Astrocyte (in vitro differentiated cells and primary cell): Measurements from ENCODE around the gene UCP2. TPM values are rescaled to one million over a fixed set of nuclear protein-coding genes. Genes with fewer than 3 reads are reported as not detected.

ENCODE experiments used
- DNase-seq: peaks from one replicate; pipeline ENCODE4 v3.0.0-alpha.2; 2010; ENCODE audit warnings: low read depth
- FAIRE-seq: peaks from 2 replicates; lab custom pipeline; 2011; peaks lifted over from hg19 to GRCh38; lab: Jason Lieb, UNC
- H2AFZ ChIP-seq: 2 replicates; pipeline ENCODE4 v1.6.0; 2012; ENCODE audit warnings: low read depth, low read length, inconsistent platforms
- H3K27ac ChIP-seq: 2 replicates; pipeline ENCODE4 v1.5.1; 2011; ENCODE audit warnings: low read depth, low read length, inconsistent platforms
- H3K27me3 ChIP-seq: 2 replicates; pipeline ENCODE4 v1.6.0; 2011; ENCODE audit warnings: low read length, inconsistent platforms; ENCODE audit not compliant: insufficient read depth
- H3K36me3 ChIP-seq: 2 replicates; pipeline ENCODE4 v1.5.1; 2011; ENCODE audit warnings: low read length, inconsistent platforms; ENCODE audit not compliant: insufficient read depth
- H3K4me1 ChIP-seq: 2 replicates; pipeline ENCODE4 v1.5.1; 2011; ENCODE audit warnings: low read length, inconsistent platforms; ENCODE audit not compliant: insufficient read depth
- H3K4me2 ChIP-seq: 2 replicates; pipeline ENCODE4 v1.6.0; 2012; ENCODE audit warnings: low read length, inconsistent platforms
- H3K4me3 ChIP-seq: 2 replicates; pipeline ENCODE4 v1.5.1; 2011; ENCODE audit warnings: low read depth, mild to moderate bottlenecking, low read length, inconsistent platforms; ENCODE audit not compliant: insufficient read depth
- H3K79me2 ChIP-seq: 2 replicates; pipeline ENCODE4 v1.6.0; 2012; ENCODE audit warnings: mild to moderate bottlenecking, low read length, inconsistent platforms; ENCODE audit not compliant: insufficient read depth
- H3K9ac ChIP-seq: 2 replicates; pipeline ENCODE4 v1.6.0; 2012; ENCODE audit warnings: mild to moderate bottlenecking, low read length, inconsistent platforms
- H3K9me3 ChIP-seq: 2 replicates; pipeline ENCODE4 v1.5.1; 2012; ENCODE audit warnings: low read depth, mild to moderate bottlenecking, low read length, inconsistent platforms; ENCODE audit not compliant: insufficient read depth
- H4K20me1 ChIP-seq: 2 replicates; pipeline ENCODE4 v1.6.0; 2012; ENCODE audit warnings: low read length, inconsistent platforms; ENCODE audit not compliant: insufficient read depth
- H3K27ac Mint-ChIP-seq: one replicate; pipeline ENCODE4 v1.8.0; 2021; ENCODE audit warnings: mild to moderate bottlenecking, mixed read lengths; ENCODE audit not compliant: unreplicated experiment
- H3K27me3 Mint-ChIP-seq: one replicate; pipeline ENCODE4 v1.8.0; 2021; ENCODE audit warnings: low read depth, mixed read lengths; ENCODE audit not compliant: unreplicated experiment
- H3K36me3 Mint-ChIP-seq: one replicate; pipeline ENCODE4 v1.8.0; 2021; ENCODE audit warnings: low read depth, mixed read lengths; ENCODE audit not compliant: unreplicated experiment
- H3K4me1 Mint-ChIP-seq: one replicate; pipeline ENCODE4 v1.8.0; 2021; ENCODE audit warnings: low read depth, mixed read lengths; ENCODE audit not compliant: unreplicated experiment
- H3K4me3 Mint-ChIP-seq: one replicate; pipeline ENCODE4 v1.8.0; 2021; ENCODE audit warnings: mild to moderate bottlenecking, moderate library complexity, mixed read lengths; ENCODE audit not compliant: unreplicated experiment
- H3K9me3 Mint-ChIP-seq: one replicate; pipeline ENCODE4 v1.8.0; 2021; ENCODE audit warnings: mild to moderate bottlenecking, mixed read lengths; ENCODE audit not compliant: unreplicated experiment
- EZH2 ChIP-seq: IDR thresholded peaks from 2 replicates; pipeline ENCODE4 v1.6.1; 2012; ENCODE audit warnings: mild to moderate bottlenecking, low read length, inconsistent platforms; ENCODE audit not compliant: insufficient read depth
- total RNA-seq: library from RNA; stranded (reverse); gene quantifications from 2 replicates; pipeline ENCODE4 v1.2.1, GENCODE V29; 2021
- TF ChIP-seq, protein P1 (sequence below): IDR thresholded peaks from 2 replicates; pipeline ENCODE4 v1.5.1; 2011; ENCODE audit warnings: low read depth, mild to moderate bottlenecking, inconsistent platforms, low read length, moderate library complexity; ENCODE audit not compliant: insufficient read depth

Gene UCP2
- total RNA-seq, 1 donor from 2014 or later, result 83.0 TPM

DNA sequence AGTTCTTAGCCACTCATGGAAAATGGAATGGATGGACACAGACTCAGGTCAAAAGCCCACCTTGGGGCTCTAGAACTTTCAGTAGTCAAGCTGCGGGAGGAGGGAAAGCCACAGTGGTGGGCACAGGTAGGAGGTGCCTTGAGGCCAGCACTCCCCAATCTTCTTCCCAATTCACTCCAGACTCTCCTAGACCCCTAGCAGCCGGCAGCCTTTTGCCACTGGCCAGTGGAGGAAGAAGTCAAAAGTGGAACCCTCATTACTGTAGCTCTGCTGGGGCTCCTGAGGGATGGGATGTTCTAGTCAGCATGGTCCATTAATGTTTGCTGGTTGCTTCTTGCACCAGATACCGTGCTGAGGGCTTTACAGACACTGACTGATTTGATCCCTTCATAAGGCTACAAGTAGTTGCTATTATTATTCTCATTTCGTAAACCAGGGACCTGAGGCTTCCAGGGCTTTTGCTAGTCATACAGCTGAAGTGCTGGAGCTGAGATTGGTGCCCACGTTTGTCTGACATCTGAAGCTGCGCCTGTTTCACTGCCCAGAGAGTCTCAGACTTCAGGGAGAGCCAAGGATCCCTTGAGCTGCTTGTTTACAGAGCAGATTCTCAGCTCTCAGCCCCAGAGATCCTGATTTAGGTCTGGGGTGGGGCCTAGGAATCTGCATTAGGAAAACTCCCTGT, 25.2 kb upstream of the UCP2 start:
- no peaks in the 10 kb centered on the region for H3K9me3 Mint-ChIP-seq
- no peak overlapping the region for H3K27ac ChIP-seq
- H3K9ac ChIP-seq, result no peak overlapping the region
- no peak overlapping the region for H3K27ac Mint-ChIP-seq
- peaks cover 4% of the 10 kb centered on the region for H3K27me3 Mint-ChIP-seq
- no peak overlapping the region for H2AFZ ChIP-seq
- H3K4me3 Mint-ChIP-seq, result no peak overlapping the region
- no peaks in the 10 kb centered on the region for H3K27me3 ChIP-seq
- TF ChIP-seq, protein P1, sequence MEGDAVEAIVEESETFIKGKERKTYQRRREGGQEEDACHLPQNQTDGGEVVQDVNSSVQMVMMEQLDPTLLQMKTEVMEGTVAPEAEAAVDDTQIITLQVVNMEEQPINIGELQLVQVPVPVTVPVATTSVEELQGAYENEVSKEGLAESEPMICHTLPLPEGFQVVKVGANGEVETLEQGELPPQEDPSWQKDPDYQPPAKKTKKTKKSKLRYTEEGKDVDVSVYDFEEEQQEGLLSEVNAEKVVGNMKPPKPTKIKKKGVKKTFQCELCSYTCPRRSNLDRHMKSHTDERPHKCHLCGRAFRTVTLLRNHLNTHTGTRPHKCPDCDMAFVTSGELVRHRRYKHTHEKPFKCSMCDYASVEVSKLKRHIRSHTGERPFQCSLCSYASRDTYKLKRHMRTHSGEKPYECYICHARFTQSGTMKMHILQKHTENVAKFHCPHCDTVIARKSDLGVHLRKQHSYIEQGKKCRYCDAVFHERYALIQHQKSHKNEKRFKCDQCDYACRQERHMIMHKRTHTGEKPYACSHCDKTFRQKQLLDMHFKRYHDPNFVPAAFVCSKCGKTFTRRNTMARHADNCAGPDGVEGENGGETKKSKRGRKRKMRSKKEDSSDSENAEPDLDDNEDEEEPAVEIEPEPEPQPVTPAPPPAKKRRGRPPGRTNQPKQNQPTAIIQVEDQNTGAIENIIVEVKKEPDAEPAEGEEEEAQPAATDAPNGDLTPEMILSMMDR, result no peak
- TF ChIP-seq EZH2, result no peak
- H4K20me1 ChIP-seq, result no peaks in the 10 kb centered on the region
- H3K79me2 ChIP-seq, result no peaks in the 10 kb centered on the region
- H3K4me3 ChIP-seq, result no peak overlapping the region
- peaks cover 3% of the 10 kb centered on the region for H3K4me1 Mint-ChIP-seq
- no peaks in the 10 kb centered on the region for H3K4me1 ChIP-seq
- H3K9me3 ChIP-seq, result no peaks in the 10 kb centered on the region
- no peak overlapping the region for H3K4me2 ChIP-seq
- FAIRE-seq (no peak), DNase-seq (no peak)
- H3K36me3 Mint-ChIP-seq, result peaks cover 25% of the 10 kb centered on the region
- no peaks in the 10 kb centered on the region for H3K36me3 ChIP-seq

DNA sequence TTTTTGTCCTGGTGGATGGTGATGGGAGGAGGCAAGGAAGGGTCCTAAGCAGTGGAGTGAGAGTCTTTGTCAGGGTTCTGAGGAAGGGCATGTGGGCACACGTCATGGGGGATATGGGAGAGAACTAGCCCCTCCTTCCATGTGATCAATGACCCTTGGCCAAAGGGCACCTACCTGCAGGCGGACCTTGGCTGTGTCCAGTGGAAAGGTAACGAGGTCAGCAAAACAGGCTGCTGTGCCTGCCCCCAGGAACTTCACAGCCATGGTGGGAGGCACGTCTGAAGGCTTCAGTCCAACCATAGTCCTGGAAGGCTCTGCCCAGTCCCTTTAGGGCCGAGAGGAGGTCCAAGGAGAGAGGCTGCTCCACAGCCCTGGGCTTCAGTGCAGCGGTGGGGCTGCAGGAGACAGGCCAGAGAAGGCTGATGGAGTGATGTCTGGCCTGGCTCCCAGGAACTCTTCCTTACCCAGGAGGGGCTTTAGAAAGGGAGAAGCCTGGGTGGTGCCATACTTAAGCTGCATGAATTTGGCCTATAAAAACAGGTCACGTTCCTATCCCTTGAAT, 24.2 kb upstream of the UCP2 start:
- no peak overlapping the region for H3K27ac Mint-ChIP-seq
- peaks cover 24% of the 10 kb centered on the region for H3K36me3 Mint-ChIP-seq
- H3K79me2 ChIP-seq, result no peaks in the 10 kb centered on the region
- H3K4me3 ChIP-seq, result no peak overlapping the region
- TF ChIP-seq EZH2, result no peak
- TF ChIP-seq, protein P1, result no peak
- peaks cover 3% of the 10 kb centered on the region for H3K4me1 Mint-ChIP-seq
- no peak overlapping the region for H3K9ac ChIP-seq
- no peaks in the 10 kb centered on the region for H4K20me1 ChIP-seq
- DNase-seq (no peak), FAIRE-seq (no peak)
- no peaks in the 10 kb centered on the region for H3K27me3 ChIP-seq
- peaks cover 4% of the 10 kb centered on the region for H3K27me3 Mint-ChIP-seq
- H3K4me2 ChIP-seq, result no peak overlapping the region
- H3K4me3 Mint-ChIP-seq, result no peak overlapping the region
- no peaks in the 10 kb centered on the region for H3K9me3 Mint-ChIP-seq
- H2AFZ ChIP-seq, result no peak overlapping the region
- no peaks in the 10 kb centered on the region for H3K4me1 ChIP-seq
- no peaks in the 10 kb centered on the region for H3K36me3 ChIP-seq
- H3K9me3 ChIP-seq, result no peaks in the 10 kb centered on the region
- H3K27ac ChIP-seq, result no peak overlapping the region
